A549 (cell line): Measurements from ENCODE around the gene ACTRT2. TPM values are rescaled to one million over a fixed set of nuclear protein-coding genes. Genes with fewer than 3 reads are reported as not detected.

Experiments used
- ATAC-seq, 2 experiments: fragments of 200-7000 bp in 1 of 2; fragments of >200 bp in 1 of 2; cut with Nextera tagmentation in 1 of 2; cut with Tn5 transposase in 1 of 2; 3 replicates each; pipeline versions ENCODE4 v1.8.0 to v1.9.1; 2018 to 2020; ENCODE audit warnings: mild to moderate bottlenecking in 1 of 2, moderate library complexity in 1 of 2
- CTCF ChIA-PET: fragments of 300-600 bp; sonication (Branson Sonifier 250); formaldehyde crosslinking; extraction: SDS; loops from one replicate; lab custom pipeline; 2021; ENCODE audit warnings: antibody characterized with exemption, inconsistent platforms; lab: Yijun Ruan, JAX
- POLR2A ChIA-PET: fragments of 350-600 bp; formaldehyde crosslinking; extraction: SDS; loops from one replicate; lab custom pipeline; 2021; ENCODE audit warnings: antibody characterized with exemption, inconsistent platforms; lab: Yijun Ruan, JAX
- DNase-seq, 2 experiments: peaks; one replicate each; pipeline versions ENCODE4 v3.0.0 to v3.0.0-alpha.2; 2011 to 2016; ENCODE audit warnings: low read depth in 1 of 2, low spot score in 1 of 2
- FAIRE-seq: peaks from 2 replicates; lab custom pipeline; 2011; peaks lifted over from hg19 to GRCh38; lab: Jason Lieb, UNC
- H3K27ac ChIP-seq, 2 experiments: fragments of >200 bp; sonication (Bioruptor Twin); formaldehyde crosslinking; 3 replicates each; pipeline ENCODE4 v1.5.1; 2016 to 2017
- H3K4me1 ChIP-seq: fragments of >200 bp; sonication (Bioruptor Twin); formaldehyde crosslinking; 3 replicates; pipeline ENCODE4 v1.6.1; 2016
- H3K4me2 ChIP-seq: fragments of >200 bp; sonication (Bioruptor Twin); formaldehyde crosslinking; 3 replicates; pipeline ENCODE4 v1.6.1; 2016
- H3K4me3 ChIP-seq: fragments of >200 bp; sonication (Bioruptor Twin); formaldehyde crosslinking; 3 replicates; pipeline ENCODE4 v1.5.1; 2016
- H3K9me3 ChIP-seq: fragments of >200 bp; sonication (Bioruptor Twin); formaldehyde crosslinking; 3 replicates; pipeline ENCODE4 v1.6.1; 2016
- CBX2 ChIP-seq: fragments of 200-600 bp; sonication (generic); IDR thresholded peaks from 2 replicates; pipeline ENCODE4 v1.6.1; 2016; ENCODE audit warnings: low read depth, mild to moderate bottlenecking, borderline replicate concordance
- CBX8 ChIP-seq: fragments of 200-600 bp; sonication (generic); IDR thresholded peaks from 2 replicates; pipeline ENCODE4 v1.6.1; 2016
- EHF ChIP-seq: fragments of 250-450 bp; sonication (Bioruptor Pico); IDR thresholded peaks from 2 replicates; pipeline ENCODE4 v1.5.0; 2020; ENCODE audit warnings: mild to moderate bottlenecking
- EHMT2 ChIP-seq: fragments of 200-600 bp; sonication (generic); IDR thresholded peaks from 2 replicates; pipeline ENCODE4 v1.6.1; 2016; ENCODE audit warnings: antibody characterized with exemption, low read depth, mild to moderate bottlenecking, moderate library complexity
- FOSB ChIP-seq: fragments of 250-450 bp; sonication (Bioruptor Pico); IDR thresholded peaks from 2 replicates; pipeline ENCODE4 v1.5.0; 2020; ENCODE audit warnings: mild to moderate bottlenecking, moderate library complexity
- FOSL2 ChIP-seq, 2 experiments: fragments of 450-650 bp in 1 of 2; fragments of >200 bp in 1 of 2; sonication (Bioruptor Twin) in 1 of 2; formaldehyde crosslinking; IDR thresholded peaks; 2 replicates each; pipeline versions ENCODE4 v1.5.0 to v1.6.1; 2016 to 2020; ENCODE audit warnings: mild to moderate bottlenecking in 1 of 2, moderate library complexity in 1 of 2
- HEYL ChIP-seq: fragments of 250-450 bp; sonication (Bioruptor Pico); IDR thresholded peaks from 2 replicates; pipeline ENCODE4 v1.8.0; 2021; ENCODE audit warnings: mild to moderate bottlenecking, moderate library complexity
- HOXB5 ChIP-seq: fragments of 250-450 bp; sonication (Bioruptor Pico); IDR thresholded peaks from 2 replicates; pipeline ENCODE4 v1.5.0; 2020; ENCODE audit warnings: mild to moderate bottlenecking, moderate library complexity
- JUN ChIP-seq, 2 experiments: fragments of >200 bp; sonication (Bioruptor Twin); formaldehyde crosslinking; IDR thresholded peaks; 2 replicates in 1 of 2; 3 replicates in 1 of 2; pipeline ENCODE4 v1.6.1; 2016 to 2017
- KDM1A ChIP-seq: fragments of 200-600 bp; sonication (generic); IDR thresholded peaks from 2 replicates; pipeline ENCODE4 v1.6.1; 2016; ENCODE audit warnings: low read depth, mild to moderate bottlenecking
- MAFK ChIP-seq: fragments of 450-650 bp; IDR thresholded peaks from 2 replicates; pipeline ENCODE4 v1.6.1; 2014; ENCODE audit not compliant: partially characterized antibody
- MAZ ChIP-seq: fragments of 150-350 bp; IDR thresholded peaks from 2 replicates; pipeline ENCODE4 v1.6.1; 2014; ENCODE audit warnings: antibody characterized with exemption, low read depth, low read length, borderline replicate concordance
- MYC ChIP-seq: IDR thresholded peaks from 2 replicates; pipeline ENCODE4 v1.6.1; 2012; ENCODE audit warnings: mild to moderate bottlenecking, inconsistent platforms, low read length, improper control_type of control experiment, borderline replicate concordance
- NFE2L2 ChIP-seq: fragments of 150-350 bp; conservative IDR thresholded peaks from 2 replicates; pipeline ENCODE4 v1.6.1; 2014; ENCODE audit warnings: low read length
- NPAS2 ChIP-seq: fragments of 250-450 bp; sonication (Bioruptor Pico); IDR thresholded peaks from 2 replicates; pipeline ENCODE4 v1.8.0; 2022; ENCODE audit warnings: mild to moderate bottlenecking, moderate library complexity, borderline replicate concordance
- NR3C1 ChIP-seq: fragments of >200 bp; sonication (Bioruptor Twin); formaldehyde crosslinking; IDR thresholded peaks from 3 replicates; pipeline ENCODE4 v1.6.1; 2017
- PHF8 ChIP-seq: fragments of 200-600 bp; sonication (generic); IDR thresholded peaks from 2 replicates; pipeline ENCODE4 v1.6.1; 2016; ENCODE audit warnings: low read depth, mild to moderate bottlenecking, antibody characterized with exemption, moderate library complexity, borderline replicate concordance
- RCOR1 ChIP-seq: fragments of 150-350 bp; IDR thresholded peaks from 2 replicates; pipeline ENCODE4 v1.6.1; 2014; ENCODE audit warnings: antibody characterized with exemption, low read length, low read depth
- RFX5 ChIP-seq: fragments of 450-650 bp; IDR thresholded peaks from 2 replicates; pipeline ENCODE4 v1.7.1; 2014; ENCODE audit warnings: antibody characterized with exemption, mild to moderate bottlenecking, moderate library complexity
- TFCP2L1 ChIP-seq: fragments of 250-450 bp; sonication (Bioruptor Pico); IDR thresholded peaks from 2 replicates; pipeline ENCODE4 v1.5.0; 2021; ENCODE audit warnings: mild to moderate bottlenecking
- TP53 ChIP-seq: fragments of 250-450 bp; sonication (Bioruptor Pico); IDR thresholded peaks from 2 replicates; pipeline ENCODE4 v1.5.0; 2021; ENCODE audit warnings: mild to moderate bottlenecking, moderate library complexity
- ZC3H11A ChIP-seq: fragments of 450-650 bp; IDR thresholded peaks from 2 replicates; pipeline ENCODE4 v1.6.1; 2014; ENCODE audit warnings: antibody characterized with exemption, mild to moderate bottlenecking
- ZNF302 ChIP-seq: fragments of 250-450 bp; sonication (Bioruptor Pico); IDR thresholded peaks from 2 replicates; pipeline ENCODE4 v1.9.0; 2021; ENCODE audit warnings: inconsistent platforms, mild to moderate bottlenecking, moderate library complexity
- ZSCAN20 ChIP-seq: fragments of 250-450 bp; sonication (Bioruptor Pico); IDR thresholded peaks from 2 replicates; pipeline ENCODE4 v1.8.0; 2022; ENCODE audit warnings: mild to moderate bottlenecking, moderate library complexity
- WGBS: methylation state at CpG from one replicate; pipeline ENCODE4 v1.1.6; 2017; ENCODE audit errors: missing lambda C conversion rate; 5-methylcytosine and 5-hydroxymethylcytosine counted together
- polyA plus RNA-seq, 4 experiments: library from polyadenylated mRNA; depleted of rRNA in 3 of 4; stranded (reverse); fragments of >200 nt; fragmentation: RNase III in 1 of 4; extraction: RNeasy Plus Mini Kit Qiagen cat#74134 plus additional on column Dnase treatment in 1 of 4; gene quantifications; 2 replicates in 3 of 4; 3 replicates in 1 of 4; pipeline ENCODE4 v1.2.3, GENCODE V29; 2011 to 2017
- TF ChIP-seq, protein P1 (sequence below): IDR thresholded peaks from 2 replicates; pipeline ENCODE4 v1.6.1; 2012
- TF ChIP-seq, protein P2 (sequence below): fragments of >200 bp; sonication (Bioruptor Twin); formaldehyde crosslinking; IDR thresholded peaks from 2 replicates; pipeline ENCODE4 v1.6.1; 2016
- TF ChIP-seq, protein P3 (sequence below): fragments of 450-650 bp; IDR thresholded peaks from 2 replicates; pipeline ENCODE4 v1.6.1; 2014; ENCODE audit warnings: antibody characterized with exemption
- TF ChIP-seq, protein P4 (sequence below): fragments of 250-450 bp; sonication (Bioruptor Pico); IDR thresholded peaks from 2 replicates; pipeline ENCODE4 v1.5.0; 2021; ENCODE audit warnings: mild to moderate bottlenecking, moderate library complexity, borderline replicate concordance

ACTRT2 gene
- polyA plus RNA-seq, 2 of the 4 experiments (the other 2 are of a cell fraction), result not detected

DNA sequence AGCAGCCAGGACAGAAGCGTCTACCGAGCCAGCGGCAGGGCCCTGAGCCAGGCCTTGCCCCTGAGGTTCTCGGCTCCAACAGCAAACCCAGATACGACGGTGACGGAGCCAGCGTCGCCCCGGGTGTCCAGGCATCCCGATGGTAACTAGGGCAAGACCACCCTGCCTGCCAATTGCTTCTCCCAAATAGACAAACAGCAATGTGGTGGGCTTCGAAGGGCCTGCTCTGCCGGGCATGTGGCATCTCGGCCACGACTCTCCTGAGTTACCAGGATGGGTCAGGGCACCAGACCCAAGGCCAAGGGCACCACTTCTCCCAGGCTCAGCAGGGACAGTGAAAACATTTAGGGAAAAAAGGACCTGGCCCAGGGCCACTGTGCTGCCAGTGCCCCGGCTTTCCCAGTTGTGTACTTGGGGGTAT lies 3.2 kb upstream of the ACTRT2 start:
- Histone ChIP-seq H3K9me3 (no peaks in the 10 kb centered on the region), H3K4me2 (no peak overlapping the region), H3K27ac (no peak overlapping the region)
- CTCF ChIA-PET, result no interaction called here
- WGBS, result no CpG with 5 or more reads among the region's 16 CpGs
- DNase-seq, result no peak
- POLR2A ChIA-PET, result no interaction called here
- no peak for FAIRE-seq
- TF ChIP-seq ZNF302 (CRISPR knock-in tag) (no peak), JUN (IDR thresholded peaks at IDR 0.05) (no peak), CBX2 (no peak), KDM1A (no peak), MAZ (no peak), ZC3H11A (no peak), NPAS2 (no peak), FOSL2 (IDR thresholded peaks at IDR 0.05) (no peak), FOSL2 (CRISPR knock-in tag; IDR thresholded peaks at IDR 0.05) (no peak), MAFK (no peak), CBX8 (no peak), ZSCAN20 (CRISPR knock-in tag) (no peak), TFCP2L1 (CRISPR knock-in tag) (no peak), RCOR1 (no peak), EHF (CRISPR knock-in tag) (no peak), EHMT2 (no peak), TP53 (CRISPR knock-in tag) (no peak)
- TF ChIP-seq, protein P1, sequence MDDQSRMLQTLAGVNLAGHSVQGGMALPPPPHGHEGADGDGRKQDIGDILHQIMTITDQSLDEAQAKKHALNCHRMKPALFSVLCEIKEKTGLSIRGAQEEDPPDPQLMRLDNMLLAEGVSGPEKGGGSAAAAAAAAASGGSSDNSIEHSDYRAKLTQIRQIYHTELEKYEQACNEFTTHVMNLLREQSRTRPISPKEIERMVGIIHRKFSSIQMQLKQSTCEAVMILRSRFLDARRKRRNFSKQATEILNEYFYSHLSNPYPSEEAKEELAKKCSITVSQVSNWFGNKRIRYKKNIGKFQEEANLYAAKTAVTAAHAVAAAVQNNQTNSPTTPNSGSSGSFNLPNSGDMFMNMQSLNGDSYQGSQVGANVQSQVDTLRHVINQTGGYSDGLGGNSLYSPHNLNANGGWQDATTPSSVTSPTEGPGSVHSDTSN, result no peak
- TF ChIP-seq, protein P2, sequence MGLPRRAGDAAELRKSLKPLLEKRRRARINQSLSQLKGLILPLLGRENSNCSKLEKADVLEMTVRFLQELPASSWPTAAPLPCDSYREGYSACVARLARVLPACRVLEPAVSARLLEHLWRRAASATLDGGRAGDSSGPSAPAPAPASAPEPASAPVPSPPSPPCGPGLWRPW, result no peak
- TF ChIP-seq, protein P3, sequence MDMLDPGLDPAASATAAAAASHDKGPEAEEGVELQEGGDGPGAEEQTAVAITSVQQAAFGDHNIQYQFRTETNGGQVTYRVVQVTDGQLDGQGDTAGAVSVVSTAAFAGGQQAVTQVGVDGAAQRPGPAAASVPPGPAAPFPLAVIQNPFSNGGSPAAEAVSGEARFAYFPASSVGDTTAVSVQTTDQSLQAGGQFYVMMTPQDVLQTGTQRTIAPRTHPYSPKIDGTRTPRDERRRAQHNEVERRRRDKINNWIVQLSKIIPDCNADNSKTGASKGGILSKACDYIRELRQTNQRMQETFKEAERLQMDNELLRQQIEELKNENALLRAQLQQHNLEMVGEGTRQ, result no peak
- TF ChIP-seq, all 56 proteins: peak for 0
- no peak overlapping the region for H3K4me3 ChIP-seq
- H3K4me1 ChIP-seq, result no peaks in the 10 kb centered on the region
- ATAC-seq, result no peak

DNA sequence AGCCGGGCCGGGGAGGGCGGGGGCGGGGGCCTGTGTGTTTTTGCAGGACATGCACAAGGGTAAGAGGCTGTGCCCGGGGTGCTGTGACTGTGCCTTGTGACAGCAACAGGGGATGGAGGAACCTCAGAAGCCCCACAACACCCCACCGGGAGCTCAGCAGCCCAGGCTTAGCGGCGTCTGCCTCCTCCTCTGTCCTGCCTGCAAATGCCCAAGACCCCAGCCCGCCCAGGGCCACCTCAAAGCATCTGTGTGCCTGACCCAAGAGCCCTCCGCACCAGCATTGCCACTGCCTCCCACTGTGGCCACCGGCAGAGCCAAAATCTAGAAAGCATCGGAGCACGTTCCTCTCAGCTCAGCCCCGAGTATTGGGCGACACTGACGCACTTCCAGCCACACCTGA lies 2.7 kb upstream of the ACTRT2 start:
- ChIA-PET POLR2A (no interaction called here), CTCF (no interaction called here)
- H3K9me3 ChIP-seq, result no peaks in the 10 kb centered on the region
- ATAC-seq (no peak), DNase-seq (no peak), FAIRE-seq (no peak)
- WGBS, result no CpG with 5 or more reads among the region's 16 CpGs
- H3K4me1 ChIP-seq, result no peaks in the 10 kb centered on the region
- no peak overlapping the region for H3K4me3 ChIP-seq
- H3K27ac ChIP-seq, result no peak overlapping the region
- H3K4me2 ChIP-seq, result no peak overlapping the region
- no peak for TF ChIP-seq NFE2L2
- TF ChIP-seq MYC, result no peak
- no peak for TF ChIP-seq FOSB (CRISPR knock-in tag)
- TF ChIP-seq, protein P4, sequence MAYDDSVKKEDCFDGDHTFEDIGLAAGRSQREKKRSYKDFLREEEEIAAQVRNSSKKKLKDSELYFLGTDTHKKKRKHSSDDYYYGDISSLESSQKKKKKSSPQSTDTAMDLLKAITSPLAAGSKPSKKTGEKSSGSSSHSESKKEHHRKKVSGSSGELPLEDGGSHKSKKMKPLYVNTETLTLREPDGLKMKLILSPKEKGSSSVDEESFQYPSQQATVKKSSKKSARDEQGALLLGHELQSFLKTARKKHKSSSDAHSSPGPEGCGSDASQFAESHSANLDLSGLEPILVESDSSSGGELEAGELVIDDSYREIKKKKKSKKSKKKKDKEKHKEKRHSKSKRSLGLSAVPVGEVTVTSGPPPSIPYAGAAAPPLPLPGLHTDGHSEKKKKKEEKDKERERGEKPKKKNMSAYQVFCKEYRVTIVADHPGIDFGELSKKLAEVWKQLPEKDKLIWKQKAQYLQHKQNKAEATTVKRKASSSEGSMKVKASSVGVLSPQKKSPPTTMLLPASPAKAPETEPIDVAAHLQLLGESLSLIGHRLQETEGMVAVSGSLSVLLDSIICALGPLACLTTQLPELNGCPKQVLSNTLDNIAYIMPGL (CRISPR knock-in tag), result no peak
- no peak for TF ChIP-seq EHF (CRISPR knock-in tag)
- TF ChIP-seq PHF8, result no peak
- TF ChIP-seq NR3C1, result no peak
- TF ChIP-seq RCOR1, result no peak
- no peak for TF ChIP-seq HOXB5
- no peak for TF ChIP-seq HEYL
- no peak for TF ChIP-seq RFX5
- TF ChIP-seq NPAS2, result no peak
